ENCODE data around the gene RASA3.

RASA3 gene

DNA sequence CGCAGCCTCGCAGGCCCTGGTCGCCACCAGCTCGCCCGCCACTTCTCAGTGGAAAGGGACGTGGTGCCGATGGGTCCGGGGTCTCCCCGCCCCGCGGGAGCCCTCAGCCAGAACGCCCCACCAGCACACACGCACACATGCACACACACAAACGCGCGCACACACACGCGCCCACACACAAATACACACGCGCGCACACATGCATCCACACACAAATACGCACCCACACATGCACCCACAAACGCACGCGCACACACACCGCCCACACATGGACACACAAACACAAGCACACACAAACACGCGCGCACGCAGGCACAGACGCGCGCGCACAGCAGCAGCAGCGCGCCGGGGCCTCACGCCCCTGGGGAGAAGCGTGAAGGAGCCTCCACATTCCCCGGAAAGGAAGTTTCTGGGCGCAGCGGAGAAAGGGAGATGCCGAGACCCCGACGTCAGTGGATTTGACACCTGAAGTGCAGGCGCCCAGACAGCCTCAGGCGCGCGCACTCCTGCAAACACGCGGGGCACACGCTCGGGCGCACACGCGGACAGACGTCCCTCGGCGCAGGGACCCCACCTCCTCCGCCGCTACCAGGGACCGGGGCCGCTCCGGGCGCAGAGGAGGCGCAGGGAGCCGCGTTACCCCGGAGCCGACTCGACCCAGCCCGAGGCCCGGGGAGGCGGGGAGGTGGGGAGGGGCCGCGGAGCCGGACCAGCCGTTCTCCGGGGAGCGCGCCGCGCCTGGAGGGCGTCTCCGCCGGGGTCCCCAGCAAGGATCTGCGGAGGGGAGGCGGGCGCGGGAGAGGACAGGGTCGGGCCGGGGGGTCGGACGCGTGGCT, 622 bp downstream of the RASA3 start:
- no peaks in the 10 kb centered on the region for H3K9me3 ChIP-seq (ENCODE audit: insufficient read depth, low read length, severe bottlenecking)
- peaks cover 51% of the 10 kb centered on the region for H3K79me2 ChIP-seq (ENCODE audit: insufficient read depth, low read length)
- DNase-seq (peak; percentile 33), ATAC-seq (ENCODE audit: insufficient read depth, low read depth) (peak; percentile 42)
- peak overlapping the region; percentile 94 for H3K4me2 ChIP-seq (ENCODE audit: insufficient read depth, low read length)
- H4K20me1 ChIP-seq (ENCODE audit: insufficient read depth, low read length): peaks cover 47% of the 10 kb centered on the region
- H3K4me1 ChIP-seq (ENCODE audit: insufficient read depth, low read length): peaks cover 51% of the 10 kb centered on the region
- no peaks in the 10 kb centered on the region; the same call in 1 of the 2 replicates for H3K36me3 ChIP-seq (ENCODE audit: insufficient read depth, low read length)
- H2AFZ ChIP-seq (ENCODE audit: low read depth, low read length): peak overlapping the region; percentile 64
- H3K27me3 ChIP-seq (ENCODE audit: insufficient read depth, low read length, poor library complexity): no peaks in the 10 kb centered on the region
- TF ChIP-seq, protein P1, sequence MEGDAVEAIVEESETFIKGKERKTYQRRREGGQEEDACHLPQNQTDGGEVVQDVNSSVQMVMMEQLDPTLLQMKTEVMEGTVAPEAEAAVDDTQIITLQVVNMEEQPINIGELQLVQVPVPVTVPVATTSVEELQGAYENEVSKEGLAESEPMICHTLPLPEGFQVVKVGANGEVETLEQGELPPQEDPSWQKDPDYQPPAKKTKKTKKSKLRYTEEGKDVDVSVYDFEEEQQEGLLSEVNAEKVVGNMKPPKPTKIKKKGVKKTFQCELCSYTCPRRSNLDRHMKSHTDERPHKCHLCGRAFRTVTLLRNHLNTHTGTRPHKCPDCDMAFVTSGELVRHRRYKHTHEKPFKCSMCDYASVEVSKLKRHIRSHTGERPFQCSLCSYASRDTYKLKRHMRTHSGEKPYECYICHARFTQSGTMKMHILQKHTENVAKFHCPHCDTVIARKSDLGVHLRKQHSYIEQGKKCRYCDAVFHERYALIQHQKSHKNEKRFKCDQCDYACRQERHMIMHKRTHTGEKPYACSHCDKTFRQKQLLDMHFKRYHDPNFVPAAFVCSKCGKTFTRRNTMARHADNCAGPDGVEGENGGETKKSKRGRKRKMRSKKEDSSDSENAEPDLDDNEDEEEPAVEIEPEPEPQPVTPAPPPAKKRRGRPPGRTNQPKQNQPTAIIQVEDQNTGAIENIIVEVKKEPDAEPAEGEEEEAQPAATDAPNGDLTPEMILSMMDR (IDR thresholded peaks at IDR 0.05; ENCODE audit: borderline replicate concordance, extremely low read depth, low read length, poor library complexity, severe bottlenecking): no peak
- TF ChIP-seq EZH2 (IDR thresholded peaks at IDR 0.05; ENCODE audit: borderline replicate concordance, low read depth, low read length, severe bottlenecking): no peak
- H3K9ac ChIP-seq (ENCODE audit: low read depth, low read length): peak overlapping the region; percentile 73
- peak overlapping the region; percentile 45 to 84 for H3K4me3 ChIP-seq (ENCODE audit: low read depth in 1 of 2, low read length in 2 of 2)
- peak overlapping the region; percentile 76 for H3K27ac ChIP-seq (ENCODE audit: low read length)

DNA sequence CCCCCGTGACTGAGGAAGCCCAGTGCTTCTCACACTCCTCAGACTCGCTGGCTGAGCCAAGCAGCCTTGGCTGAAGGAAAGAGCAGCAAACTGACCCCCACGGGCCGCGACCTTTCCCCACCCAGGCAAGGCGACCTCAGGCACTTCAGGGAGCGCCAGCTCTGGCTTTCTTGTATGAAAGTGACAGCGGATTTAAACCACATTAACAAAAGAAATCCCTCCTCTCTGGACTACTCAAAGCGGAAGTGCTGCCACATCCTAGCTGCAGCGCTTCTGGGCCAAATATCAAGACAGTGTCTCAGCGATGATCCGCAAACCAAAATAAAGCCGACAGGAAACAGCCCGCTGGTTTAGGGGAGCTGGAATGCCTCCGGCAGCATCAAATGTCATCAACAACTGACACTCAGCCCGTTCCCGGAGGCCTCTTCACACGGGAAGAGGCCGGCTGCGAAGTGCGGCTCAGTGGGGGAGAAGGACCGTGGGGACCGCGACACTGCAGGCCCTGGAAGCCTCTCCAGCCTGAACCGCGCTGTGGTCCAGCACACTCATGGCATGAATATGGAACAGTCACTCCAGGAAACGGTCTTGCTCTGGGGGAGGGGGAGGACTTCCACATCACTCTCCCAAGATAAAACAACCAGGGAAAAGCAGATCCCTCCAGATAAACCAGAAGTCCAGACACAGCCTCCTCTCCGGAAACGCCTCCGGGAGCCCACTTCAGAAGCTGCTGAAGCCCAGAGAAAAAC, 1.4 kb downstream of the RASA3 start:
- no peaks in the 10 kb centered on the region for H3K9me3 ChIP-seq (ENCODE audit: insufficient read depth, low read length, severe bottlenecking)
- H3K36me3 ChIP-seq (ENCODE audit: insufficient read depth, low read length): no peaks in the 10 kb centered on the region; the same call in 1 of the 2 replicates
- H3K27ac ChIP-seq (ENCODE audit: low read length): peak overlapping the region; percentile 76
- H3K4me2 ChIP-seq (ENCODE audit: insufficient read depth, low read length): peak overlapping the region; percentile 94
- TF ChIP-seq, protein P1 (IDR thresholded peaks at IDR 0.05; ENCODE audit: borderline replicate concordance, extremely low read depth, low read length, poor library complexity, severe bottlenecking): no peak
- no peak for TF ChIP-seq EZH2 (IDR thresholded peaks at IDR 0.05; ENCODE audit: borderline replicate concordance, low read depth, low read length, severe bottlenecking)
- peak overlapping the region; percentile 73 for H3K9ac ChIP-seq (ENCODE audit: low read depth, low read length)
- peaks cover 59% of the 10 kb centered on the region for H3K79me2 ChIP-seq (ENCODE audit: insufficient read depth, low read length)
- H2AFZ ChIP-seq (ENCODE audit: low read depth, low read length): peak overlapping the region; percentile 64
- no peaks in the 10 kb centered on the region for H3K27me3 ChIP-seq (ENCODE audit: insufficient read depth, low read length, poor library complexity)
- ATAC-seq (ENCODE audit: insufficient read depth, low read depth): peak; percentile 75
- H4K20me1 ChIP-seq (ENCODE audit: insufficient read depth, low read length): peaks cover 55% of the 10 kb centered on the region
- peak; percentile 85 for DNase-seq
- peak overlapping the region; percentile 45 to 84 for H3K4me3 ChIP-seq (ENCODE audit: low read depth in 1 of 2, low read length in 2 of 2)
- H3K4me1 ChIP-seq (ENCODE audit: insufficient read depth, low read length): peaks cover 54% of the 10 kb centered on the region

DNA sequence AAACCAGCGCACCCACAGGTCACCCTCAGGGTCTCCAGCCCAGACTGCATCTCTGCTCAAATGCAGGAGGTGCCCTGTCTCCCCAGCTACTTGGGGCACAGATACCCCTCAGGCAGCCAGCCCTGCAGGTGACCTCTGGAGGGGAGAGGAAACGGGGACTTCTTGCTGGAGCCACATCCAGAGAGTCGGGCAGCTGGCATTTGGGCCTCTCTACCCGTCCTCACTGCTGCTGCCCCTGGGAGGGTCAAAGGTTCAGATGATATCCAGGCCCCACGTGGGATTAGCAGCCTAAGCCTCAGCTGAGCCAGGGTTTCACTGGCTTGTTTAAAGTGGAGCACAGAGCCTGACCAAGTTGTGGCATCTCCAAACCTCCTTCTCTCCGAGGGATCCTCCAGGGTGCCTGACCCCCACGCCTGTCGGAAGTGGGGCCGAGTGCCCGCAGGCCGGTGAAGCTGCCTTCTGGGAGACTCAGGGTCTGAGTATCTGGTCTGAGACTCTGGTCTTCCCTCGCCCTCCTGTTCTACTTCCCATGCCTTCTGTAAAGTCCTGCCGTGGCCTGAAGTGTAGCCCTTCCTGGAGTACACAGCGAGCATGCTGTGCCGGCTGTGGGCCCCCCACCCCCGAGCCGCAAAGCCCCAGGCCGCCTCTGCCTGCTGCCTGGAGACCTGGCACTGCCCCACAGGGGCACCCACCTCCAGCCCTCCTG, 2.1 kb downstream of the RASA3 start:
- Histone ChIP-seq H3K79me2 (ENCODE audit: insufficient read depth, low read length) (peaks cover 64% of the 10 kb centered on the region), H3K27ac (ENCODE audit: low read length) (peak overlapping the region; percentile 76), H3K27me3 (ENCODE audit: insufficient read depth, low read length, poor library complexity) (no peaks in the 10 kb centered on the region), H3K9ac (ENCODE audit: low read depth, low read length) (peak overlapping the region; percentile 73), H4K20me1 (ENCODE audit: insufficient read depth, low read length) (peaks cover 60% of the 10 kb centered on the region), H3K4me2 (ENCODE audit: insufficient read depth, low read length) (peak overlapping the region; percentile 94), H2AFZ (ENCODE audit: low read depth, low read length) (0 out of 2 replicates have a peak overlapping the region, but pooled peaks have one; percentile 22), H3K9me3 (ENCODE audit: insufficient read depth, low read length, severe bottlenecking) (no peaks in the 10 kb centered on the region), H3K4me3 (ENCODE audit: low read depth in 1 of 2, low read length in 2 of 2) (peak overlapping the region; percentile 45 to 84; a peak in 3 of 4 replicates), H3K36me3 (ENCODE audit: insufficient read depth, low read length) (peaks cover 3% of the 10 kb centered on the region; the same call in 1 of the 2 replicates), H3K4me1 (ENCODE audit: insufficient read depth, low read length) (peaks cover 59% of the 10 kb centered on the region)
- TF ChIP-seq, protein P1 (IDR thresholded peaks at IDR 0.05; ENCODE audit: borderline replicate concordance, extremely low read depth, low read length, poor library complexity, severe bottlenecking): no peak
- no peak for TF ChIP-seq EZH2 (IDR thresholded peaks at IDR 0.05; ENCODE audit: borderline replicate concordance, low read depth, low read length, severe bottlenecking)
- ATAC-seq (ENCODE audit: insufficient read depth, low read depth): no peak
- DNase-seq: no peak

Data from DND-41 (cell line).